Endometrial microvascular endothelial cells (primary cell): ENCODE data around the gene SIRT7. TPM values are rescaled to one million over a fixed set of nuclear protein-coding genes. Genes with fewer than 3 reads are reported as not detected.

Experiments used
- in situ Hi-C: cut with HindIII; loops from 2 replicates; pipeline ENCODE4 v1.10.0; 2017; ENCODE audit warnings: low sequenced_read_pairs, low pct_unique_long_range_greater_than_20kb; ENCODE audit errors: inconsistent ontology term
- total RNA-seq: library from RNA; depleted of rRNA; stranded (reverse); fragments of >200 nt; gene quantifications from one replicate; pipeline ENCODE4 v1.2.3, GENCODE V29; 2015; ENCODE audit errors: inconsistent ontology term

The SIRT7 gene
- total RNA-seq, 1 donor from 2014 or later: 14.3 TPM

GRCh38 chr17:81934098-81934757, 16.3 kb upstream of the SIRT7 start:
- in situ Hi-C loops: no loop called here

GRCh38 chr17:81933178-81933699, 15.3 kb upstream of the SIRT7 start:
- in situ Hi-C loops: no loop called here

DNA sequence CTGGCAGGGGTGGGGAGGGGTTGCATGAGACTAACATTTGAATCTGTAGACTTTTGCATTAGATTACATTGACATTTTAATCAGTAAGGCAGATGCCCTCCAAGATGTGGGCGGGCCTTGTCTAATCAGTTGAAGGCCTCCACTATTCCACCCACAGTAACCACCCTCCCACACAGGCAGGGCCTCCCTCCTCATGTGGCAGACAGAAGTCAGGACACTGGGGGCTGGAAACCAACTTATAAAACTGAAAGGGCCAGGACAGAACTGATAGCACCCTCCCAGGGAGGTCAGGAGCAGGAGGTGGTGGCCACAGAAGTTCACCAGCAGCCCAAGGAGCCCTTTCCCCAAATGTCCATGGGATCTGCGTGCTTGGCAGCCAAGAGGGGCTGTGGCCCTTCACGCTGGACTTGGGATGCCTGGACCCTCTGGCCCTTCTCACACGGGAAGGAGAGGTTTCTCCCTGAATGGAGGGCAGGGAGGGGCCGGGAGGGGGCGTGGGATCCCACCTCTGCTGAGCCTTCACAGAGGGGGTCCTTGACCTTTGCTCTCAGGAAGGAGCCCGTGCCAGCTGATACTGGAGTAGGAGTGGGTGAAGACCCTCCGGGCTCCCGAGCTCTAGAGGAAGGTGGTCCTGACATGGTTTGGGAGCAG, 14.5 kb upstream of the SIRT7 start:
- in situ Hi-C loops: no loop called here

- in situ Hi-C loops: no loop called here
These were observed 13.8 kb upstream of the SIRT7 start for GRCh38 chr17:81931557-81932332.

DNA sequence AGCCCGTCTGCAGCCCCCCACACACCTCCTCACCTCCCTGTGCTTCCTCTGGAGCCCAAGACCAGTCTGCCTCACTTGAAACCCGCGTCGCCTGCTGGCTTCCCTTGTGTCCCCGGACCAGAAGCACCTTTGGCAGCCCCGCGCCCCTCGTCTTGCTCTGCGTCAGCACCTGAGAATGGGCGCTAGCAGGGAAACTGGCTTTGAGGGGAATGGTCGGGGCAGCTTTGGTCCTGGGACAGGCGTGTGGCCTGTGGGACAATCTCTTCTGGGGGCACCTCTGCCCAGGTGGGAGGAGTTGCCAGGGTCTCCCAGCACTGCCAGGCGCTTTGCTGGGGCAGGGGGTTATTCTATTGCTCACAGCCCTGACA, 13.2 kb upstream of the SIRT7 start:
- in situ Hi-C loops: no loop called here

GRCh38 chr17:81930142-81931125, 12.5 kb upstream of the SIRT7 start:
- in situ Hi-C loops: no loop called here

DNA sequence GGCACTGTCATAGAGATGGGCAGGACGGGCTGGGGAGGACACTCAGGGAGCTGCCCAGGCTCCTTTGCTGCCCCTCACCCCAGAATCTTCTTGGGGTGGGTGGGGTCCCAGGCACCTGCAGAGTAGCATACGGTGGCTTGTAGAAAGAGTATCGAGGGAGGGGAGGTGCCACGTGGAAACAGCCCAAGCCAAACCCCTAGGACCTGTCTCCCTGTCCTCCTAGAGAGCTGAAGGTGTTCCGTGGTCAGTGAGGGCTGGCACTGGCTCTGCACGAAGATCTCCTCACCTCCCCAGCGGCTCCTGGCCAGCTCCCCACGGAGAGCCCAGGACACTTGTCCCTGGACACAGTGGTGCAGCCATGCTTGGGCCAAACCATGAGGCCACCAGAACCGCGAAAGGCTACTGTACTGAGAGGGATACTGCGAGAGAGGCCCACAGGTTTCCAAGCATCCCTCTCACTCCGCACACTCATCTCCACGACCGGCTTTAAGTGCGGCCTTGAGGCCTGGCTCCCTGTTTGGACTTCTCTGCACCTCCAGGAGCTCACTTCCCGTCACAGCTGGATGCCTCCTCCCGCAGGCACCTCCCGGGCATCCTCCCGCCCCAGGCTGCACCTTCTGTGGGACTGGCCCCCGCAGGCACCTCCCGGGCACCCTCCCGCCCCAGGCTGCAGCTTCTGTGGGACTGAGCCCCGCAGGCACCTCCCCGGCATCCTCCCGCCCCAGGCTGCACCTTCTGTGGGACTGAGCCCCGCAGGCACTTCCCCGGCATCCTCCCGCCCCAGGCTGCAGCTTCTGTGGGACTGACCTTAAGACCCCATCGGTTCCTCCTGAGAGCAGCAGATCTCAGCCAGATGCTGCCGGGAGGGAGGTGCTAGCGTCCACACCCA, 11.5 kb upstream of the SIRT7 start:
- in situ Hi-C loops: no loop called here

GRCh38 chr17:81928544-81929252, 10.7 kb upstream of the SIRT7 start:
- in situ Hi-C loops: no loop called here

DNA sequence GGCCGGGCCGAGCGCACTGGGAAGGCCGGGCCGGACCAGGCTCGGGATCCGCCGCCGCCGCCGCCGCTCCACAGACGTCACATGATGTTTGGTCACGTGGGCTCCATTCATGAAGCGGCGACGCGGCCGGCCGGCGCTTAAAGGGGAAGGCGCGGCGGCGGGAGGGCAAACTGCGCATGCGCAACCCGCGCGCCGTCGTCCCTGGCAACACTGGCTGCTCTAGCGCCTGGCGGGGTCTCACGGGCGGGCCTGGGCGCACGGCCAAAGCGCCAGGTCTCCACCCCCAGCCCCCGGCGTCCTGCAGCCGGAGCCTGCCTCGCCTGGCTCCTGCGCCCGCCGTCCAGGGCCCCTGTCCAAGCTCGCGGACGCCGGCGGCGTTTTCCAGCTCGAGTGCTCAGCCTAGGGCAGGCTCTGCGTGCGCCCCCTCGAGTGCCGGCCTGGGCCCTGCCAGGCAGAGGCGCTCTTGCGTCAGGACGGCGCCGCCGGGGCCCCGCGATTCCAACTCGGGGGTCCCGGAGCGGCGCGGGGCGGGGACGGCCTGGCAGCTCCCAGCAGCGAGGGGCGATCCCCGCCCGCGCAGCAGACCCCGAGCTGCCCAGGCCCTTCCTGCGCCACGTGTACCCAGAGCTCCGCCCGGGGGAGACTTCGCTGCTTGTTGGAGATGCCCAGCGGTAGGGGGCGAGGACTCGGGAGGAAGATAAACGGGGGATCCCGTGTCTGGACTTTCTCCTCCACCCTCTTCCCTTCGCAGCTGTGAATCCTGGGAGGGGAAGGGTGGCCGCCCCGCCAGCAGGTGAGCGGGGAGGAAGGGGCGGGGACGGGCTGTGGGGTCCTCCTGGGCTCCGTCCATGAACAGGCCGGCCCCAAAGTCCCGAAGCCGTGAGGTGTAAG, 9.9 kb upstream of the SIRT7 start, which contains the start of gene MAFG:
Gene MAFG, minus strand, starts transcription at position 83 of the 891 bp plus-strand sequence. CDS start 4,550 bp downstream, outside the sequence.
- in situ Hi-C loops: no loop called here

DNA sequence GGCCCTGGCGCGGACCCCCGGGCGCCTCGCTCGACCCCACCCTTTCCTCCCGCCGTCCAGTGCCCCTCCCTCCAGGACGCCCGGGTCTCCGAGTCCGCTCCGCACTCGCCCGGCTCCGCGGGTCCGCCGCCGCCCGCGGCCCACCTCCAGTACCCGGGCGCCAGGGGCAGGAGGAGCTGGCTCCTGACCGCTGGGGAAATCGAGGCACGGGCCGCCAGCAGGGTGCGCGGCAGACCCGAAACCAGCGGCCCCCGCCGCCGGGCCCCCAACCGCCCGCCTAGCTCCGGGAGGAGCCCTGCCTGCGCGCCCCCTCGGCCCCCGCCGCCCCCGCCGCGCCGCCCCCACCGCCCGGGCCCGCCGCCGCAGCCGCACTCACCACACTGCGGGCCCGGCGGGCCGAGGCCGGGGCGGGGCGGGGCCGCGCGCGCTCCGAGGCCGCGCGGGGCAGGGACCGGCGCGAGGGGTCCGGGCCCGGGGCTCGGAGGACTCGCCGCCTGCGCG, 9.2 kb upstream of the SIRT7 start:
- in situ Hi-C loops: no loop called here

DNA sequence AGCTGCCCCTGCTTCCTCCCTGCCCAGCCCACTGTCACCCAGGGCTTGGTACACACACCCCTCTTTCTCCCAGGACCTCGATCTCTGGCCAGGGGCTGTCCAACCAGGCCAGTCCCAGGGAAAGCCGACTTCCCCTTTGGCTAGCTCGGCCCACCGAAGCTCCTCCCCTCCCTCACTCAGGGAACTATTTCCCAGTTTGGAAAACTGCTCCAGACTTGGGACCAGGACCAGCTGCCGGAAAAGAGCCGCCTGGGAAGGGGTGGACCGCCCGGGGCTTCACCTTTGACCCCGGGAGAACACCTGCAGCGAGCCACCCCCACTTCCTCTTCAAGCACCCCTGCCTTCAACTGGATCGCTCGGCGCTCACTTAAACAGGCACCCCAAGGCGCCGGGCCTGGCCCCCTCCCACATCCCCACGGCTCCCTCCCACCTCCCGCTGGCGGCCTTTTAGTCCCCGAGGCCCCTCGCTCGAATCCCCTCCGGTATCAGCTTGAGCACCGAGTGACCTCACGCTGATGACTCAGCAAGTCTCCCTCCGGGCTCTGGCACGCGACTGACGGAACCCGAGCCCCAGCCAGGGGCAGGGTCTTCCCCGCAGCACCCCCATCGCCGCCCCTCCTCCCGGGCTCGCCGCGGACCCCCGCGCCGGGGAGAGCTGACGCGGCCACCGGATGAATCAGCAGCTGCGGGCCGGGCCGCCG, 8.6 kb upstream of the SIRT7 start:
- in situ Hi-C loops: no loop called here

DNA sequence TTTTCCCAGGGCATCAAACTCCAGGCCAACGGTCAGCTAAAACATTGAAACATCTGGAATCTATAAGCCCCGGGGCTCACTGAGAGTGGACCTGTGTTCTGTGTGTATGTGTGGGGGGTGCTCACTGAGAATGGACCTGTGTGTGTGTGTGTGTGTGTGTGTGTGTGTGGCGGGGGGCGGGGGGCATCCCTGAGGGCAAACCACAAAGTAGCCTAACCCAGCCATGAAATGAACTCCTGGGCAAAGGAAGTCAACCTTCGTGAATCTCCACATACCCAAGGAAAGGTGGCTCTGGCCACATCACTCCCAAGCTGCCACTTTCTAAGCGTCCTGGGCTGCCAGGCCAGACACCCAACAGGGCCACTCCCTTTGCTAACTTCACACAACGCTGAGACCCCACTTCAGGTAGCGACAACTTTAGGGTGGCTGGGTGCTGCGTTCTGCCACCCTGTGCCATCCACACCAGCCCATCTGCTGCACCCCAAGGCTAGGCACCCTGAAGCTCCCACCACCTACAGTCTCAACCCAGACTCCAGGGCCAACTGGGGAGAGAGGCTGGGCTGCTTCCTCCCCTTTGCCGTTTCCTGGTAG, 8.0 kb upstream of the SIRT7 start:
- in situ Hi-C loops: no loop called here

DNA sequence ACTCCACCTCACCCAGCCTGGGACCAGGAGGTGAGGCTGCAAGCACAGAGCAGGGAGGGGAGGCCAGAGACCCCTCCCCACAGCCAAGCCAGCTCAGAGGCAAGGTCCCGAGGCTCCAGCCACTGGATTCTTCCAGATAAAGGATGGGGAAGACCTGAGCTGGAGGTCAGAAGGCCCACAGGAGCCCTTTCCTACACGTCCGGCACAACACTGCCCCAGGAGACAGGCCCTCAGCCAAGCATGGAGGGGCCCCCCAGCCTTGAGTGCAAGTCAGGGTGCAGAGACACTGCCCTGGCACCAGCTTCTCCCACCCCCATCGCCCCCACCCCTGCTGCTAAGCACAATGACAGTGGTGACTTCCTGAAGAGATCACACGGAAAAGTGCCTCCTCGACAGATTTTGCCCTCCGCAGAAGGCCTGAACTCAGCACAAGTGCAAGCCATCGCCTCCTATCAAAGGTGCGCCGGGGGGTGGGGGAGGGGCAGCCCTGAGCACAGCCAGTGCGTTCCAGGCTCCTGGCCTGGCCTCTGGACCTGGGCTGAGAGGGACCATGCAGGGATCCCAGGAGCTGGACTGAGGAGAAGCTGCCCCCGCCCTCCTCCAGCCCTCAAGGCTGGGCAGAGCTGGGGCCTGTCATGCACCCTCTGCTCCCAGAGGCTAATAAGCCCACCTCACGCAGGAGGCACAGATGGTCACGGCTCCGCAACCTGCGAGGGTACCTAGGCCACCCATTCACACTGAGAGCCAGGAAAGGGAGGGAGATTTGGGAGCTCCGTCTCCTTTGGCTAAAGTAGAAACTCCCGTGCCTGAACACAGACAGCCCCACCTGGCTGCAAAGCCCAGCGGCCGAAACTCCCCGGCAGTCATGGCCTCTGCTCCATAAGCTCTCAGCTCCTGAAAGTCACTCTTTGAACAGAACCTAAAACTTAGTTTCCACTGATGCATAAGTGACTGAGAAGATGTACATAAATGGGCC, 6.9 kb upstream of the SIRT7 start:
- in situ Hi-C loops: no loop called here
